Measurements from ENCODE around the gene EXOSC7.
A peak's percentile ranks its signal among the peaks of the same experiment; 100 is the strongest.

Gene EXOSC7

DNA sequence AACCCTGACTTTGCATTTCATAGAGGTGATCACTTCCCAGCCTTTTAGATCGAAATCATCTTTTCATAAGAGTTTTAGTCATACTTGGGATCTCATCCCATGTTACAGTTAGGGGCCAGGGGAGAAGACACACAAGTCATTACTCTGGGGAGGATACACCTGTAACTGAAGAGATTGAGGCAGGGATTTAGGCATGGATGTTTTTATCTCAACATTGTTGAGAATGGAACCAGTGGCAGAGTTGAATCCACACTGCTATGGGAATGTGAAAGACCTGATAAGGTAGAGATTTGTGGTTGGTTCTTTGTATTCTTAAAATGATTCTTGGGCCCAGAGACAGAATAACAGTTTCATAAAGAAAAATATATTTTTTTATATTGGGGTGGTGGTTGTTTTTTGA lies 33.8 kb downstream of the EXOSC7 start:
- no peaks in the 10 kb centered on the region for H3K27me3 Mint-ChIP-seq
- no peak overlapping the region for H3K4me3 Mint-ChIP-seq
- peak overlapping the region; percentile 88 for H3K27ac Mint-ChIP-seq
- H3K4me1 Mint-ChIP-seq (ENCODE audit: low read depth), result peaks cover 37% of the 10 kb centered on the region
- no peaks in the 10 kb centered on the region for H3K9me3 Mint-ChIP-seq
- peaks cover 65% of the 10 kb centered on the region for H3K36me3 Mint-ChIP-seq (ENCODE audit: low read depth)
- intact Hi-C loops (cut with micrococcal nuclease), result no loop called here

DNA sequence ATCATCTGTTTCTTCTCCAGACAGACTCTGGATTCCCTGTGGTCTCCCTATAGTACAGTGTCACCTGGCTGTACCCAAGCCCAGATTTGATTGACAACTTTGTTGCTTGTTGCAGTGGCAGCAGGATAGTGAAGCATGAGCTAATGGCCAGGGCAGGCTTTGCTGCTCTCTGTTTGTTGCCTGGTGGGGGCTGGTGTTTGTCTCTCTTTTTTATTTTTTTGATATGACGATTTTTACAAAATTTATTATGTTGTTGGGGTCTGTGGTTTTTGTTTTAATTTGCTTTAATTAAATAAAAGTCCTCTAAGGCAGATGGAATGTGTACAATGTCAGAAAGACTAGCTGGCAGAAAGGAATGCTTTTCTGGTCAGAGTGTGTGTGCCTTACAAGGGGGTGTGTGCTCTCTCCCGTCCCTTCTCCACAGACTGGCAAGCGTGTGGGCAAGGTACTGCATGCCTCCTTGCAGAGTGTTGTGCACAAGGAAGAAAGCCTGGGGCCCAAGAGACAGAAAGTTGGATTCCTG lies 34.8 kb downstream of the EXOSC7 start:
- no peaks in the 10 kb centered on the region for H3K27me3 Mint-ChIP-seq
- peak overlapping the region; percentile 88 for H3K27ac Mint-ChIP-seq
- intact Hi-C loops (cut with micrococcal nuclease), result no loop called here
- peaks cover 37% of the 10 kb centered on the region for H3K4me1 Mint-ChIP-seq (ENCODE audit: low read depth)
- H3K36me3 Mint-ChIP-seq (ENCODE audit: low read depth), result peaks cover 57% of the 10 kb centered on the region
- H3K9me3 Mint-ChIP-seq, result no peaks in the 10 kb centered on the region
- no peak overlapping the region for H3K4me3 Mint-ChIP-seq

DNA sequence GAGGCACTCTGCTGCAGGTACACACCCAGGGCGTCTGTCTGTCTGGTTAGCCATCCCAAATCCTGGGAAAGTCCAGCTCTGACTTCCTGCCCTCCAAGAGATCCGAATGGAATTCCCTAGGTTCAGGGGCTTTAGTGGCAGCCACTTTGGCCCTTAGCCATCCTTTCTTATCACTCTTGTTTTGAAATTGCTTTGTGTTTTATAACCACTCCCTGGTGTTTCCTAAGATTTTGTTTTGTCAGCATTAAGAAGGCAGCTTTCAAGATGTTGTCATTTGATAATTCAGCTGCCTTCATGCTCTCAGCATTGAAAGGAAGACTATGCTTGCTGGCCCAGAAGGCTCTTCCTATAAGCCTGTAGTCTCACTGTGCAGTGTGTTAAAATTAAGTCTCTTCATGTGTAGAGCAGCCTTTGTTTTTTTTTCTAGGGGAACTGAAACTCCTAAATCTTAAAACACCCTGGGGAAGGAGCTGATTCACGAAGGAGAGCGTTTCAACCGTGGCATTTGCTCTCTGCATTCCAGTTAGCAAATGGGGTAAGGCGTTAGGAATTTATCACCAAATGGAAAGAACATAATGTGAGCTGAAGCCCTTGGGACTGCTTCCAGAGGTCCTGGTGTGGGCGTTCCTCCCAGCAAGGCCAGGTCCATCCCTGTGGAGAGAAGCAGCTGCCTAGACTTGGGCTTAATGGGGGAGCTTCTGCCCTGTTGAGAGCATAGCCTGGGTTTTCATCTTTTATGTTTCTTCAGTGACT lies 35.9 kb downstream of the EXOSC7 start:
- Mint-ChIP-seq H3K4me1 (ENCODE audit: low read depth) (peaks cover 37% of the 10 kb centered on the region), H3K36me3 (ENCODE audit: low read depth) (peaks cover 56% of the 10 kb centered on the region), H3K9me3 (no peaks in the 10 kb centered on the region), H3K4me3 (no peak overlapping the region), H3K27me3 (no peaks in the 10 kb centered on the region), H3K27ac (peak overlapping the region; percentile 88)
- intact Hi-C loops (cut with micrococcal nuclease), result no loop called here

DNA sequence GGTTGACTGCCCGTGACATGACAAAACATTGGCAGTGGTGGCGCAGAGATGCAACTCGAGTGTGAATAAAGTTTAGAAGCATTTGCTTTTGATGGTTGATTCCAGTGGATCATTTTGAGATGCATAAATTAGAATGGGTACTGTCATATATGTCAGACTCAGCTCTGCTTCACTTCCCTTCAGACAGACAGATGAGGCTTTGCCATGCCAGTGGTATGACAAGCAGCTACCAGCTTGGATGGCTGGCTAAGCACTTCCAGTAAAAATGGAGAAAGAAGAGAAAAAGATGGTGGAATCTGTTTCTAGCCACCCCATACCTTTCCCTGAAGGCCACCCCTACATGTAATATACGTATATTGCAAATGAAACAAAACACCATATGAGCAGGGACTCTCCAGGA lies 36.5 kb downstream of the EXOSC7 start:
- H3K36me3 Mint-ChIP-seq (ENCODE audit: low read depth), result peaks cover 50% of the 10 kb centered on the region
- H3K4me3 Mint-ChIP-seq, result no peak overlapping the region
- H3K4me1 Mint-ChIP-seq (ENCODE audit: low read depth), result peaks cover 37% of the 10 kb centered on the region
- H3K27ac Mint-ChIP-seq, result peak overlapping the region; percentile 88
- intact Hi-C loops (cut with micrococcal nuclease), result no loop called here
- H3K9me3 Mint-ChIP-seq, result no peaks in the 10 kb centered on the region
- no peaks in the 10 kb centered on the region for H3K27me3 Mint-ChIP-seq

DNA sequence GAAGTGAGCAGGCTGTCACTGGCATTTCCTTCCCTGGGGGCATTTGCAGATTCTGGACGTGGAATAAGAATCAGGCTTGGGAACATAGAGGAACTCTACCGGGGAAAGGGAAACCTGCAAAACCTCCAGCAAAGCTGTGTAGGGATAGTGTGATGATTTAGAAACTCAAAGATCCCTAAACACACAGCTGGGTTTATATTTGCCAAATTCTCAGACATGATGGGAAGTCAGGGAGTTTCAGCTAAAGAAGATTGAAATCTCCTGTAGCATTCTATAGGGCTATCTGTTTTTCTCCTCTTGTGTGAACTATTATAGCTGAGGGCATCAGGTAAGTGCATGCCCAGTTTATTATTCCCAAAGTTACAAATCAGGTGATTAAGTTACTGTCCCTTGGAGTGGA lies 40.9 kb downstream of the EXOSC7 start:
- no peaks in the 10 kb centered on the region for H3K27me3 Mint-ChIP-seq
- H3K27ac Mint-ChIP-seq, result no peak overlapping the region
- peaks cover 28% of the 10 kb centered on the region for H3K4me1 Mint-ChIP-seq (ENCODE audit: low read depth)
- no peak overlapping the region for H3K4me3 Mint-ChIP-seq
- peaks cover 28% of the 10 kb centered on the region for H3K36me3 Mint-ChIP-seq (ENCODE audit: low read depth)
- intact Hi-C loops (cut with micrococcal nuclease), result no loop called here
- no peaks in the 10 kb centered on the region for H3K9me3 Mint-ChIP-seq

DNA sequence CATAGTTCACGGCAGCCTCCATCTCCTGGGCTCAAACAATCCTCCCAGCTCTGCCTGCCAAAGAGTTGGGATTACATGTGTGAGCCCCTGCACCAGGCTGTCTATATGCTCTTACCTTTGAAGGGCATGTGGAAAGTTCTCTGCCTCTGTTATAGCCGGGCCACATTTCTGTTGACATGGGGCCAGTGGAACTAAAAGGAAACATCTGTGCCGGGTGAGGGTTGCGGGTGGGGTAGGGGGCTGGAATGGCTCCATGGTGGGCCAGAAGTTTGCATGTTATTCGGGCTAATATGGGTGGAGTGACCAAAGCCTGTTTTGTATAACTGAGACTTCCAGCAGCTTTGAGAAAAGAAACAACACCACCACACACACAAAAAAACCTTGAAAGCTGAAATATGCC lies 41.8 kb downstream of the EXOSC7 start:
- intact Hi-C loops (cut with micrococcal nuclease), result no loop called here
- Mint-ChIP-seq H3K4me3 (no peak overlapping the region), H3K27me3 (no peaks in the 10 kb centered on the region), H3K27ac (no peak overlapping the region), H3K4me1 (ENCODE audit: low read depth) (peaks cover 19% of the 10 kb centered on the region), H3K36me3 (ENCODE audit: low read depth) (peaks cover 21% of the 10 kb centered on the region), H3K9me3 (no peaks in the 10 kb centered on the region)

DNA sequence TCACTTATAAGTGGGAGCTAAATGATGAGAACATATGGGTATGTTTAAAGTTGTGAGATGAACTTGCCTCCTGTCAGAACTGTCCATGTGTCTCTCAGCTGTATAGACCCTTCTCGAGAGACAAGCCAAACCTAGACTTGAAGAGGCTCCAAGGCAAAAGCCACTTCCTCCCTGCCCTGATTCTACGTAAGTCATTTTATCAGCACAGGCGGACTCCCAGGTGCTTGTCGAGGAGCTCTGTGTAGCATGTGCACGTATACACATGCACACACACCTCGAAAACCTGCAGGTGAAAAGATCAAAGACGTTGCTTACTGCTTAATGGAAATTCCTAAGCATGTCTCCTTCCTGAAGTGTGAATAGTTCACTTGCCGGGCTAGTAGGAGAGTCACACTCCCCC lies 44.5 kb downstream of the EXOSC7 start:
- Mint-ChIP-seq H3K9me3 (no peaks in the 10 kb centered on the region), H3K4me3 (no peak overlapping the region), H3K27me3 (no peaks in the 10 kb centered on the region), H3K27ac (no peak overlapping the region), H3K4me1 (ENCODE audit: low read depth) (peaks cover 28% of the 10 kb centered on the region), H3K36me3 (ENCODE audit: low read depth) (peaks cover 7% of the 10 kb centered on the region)
- intact Hi-C loops (cut with micrococcal nuclease), result no loop called here

DNA sequence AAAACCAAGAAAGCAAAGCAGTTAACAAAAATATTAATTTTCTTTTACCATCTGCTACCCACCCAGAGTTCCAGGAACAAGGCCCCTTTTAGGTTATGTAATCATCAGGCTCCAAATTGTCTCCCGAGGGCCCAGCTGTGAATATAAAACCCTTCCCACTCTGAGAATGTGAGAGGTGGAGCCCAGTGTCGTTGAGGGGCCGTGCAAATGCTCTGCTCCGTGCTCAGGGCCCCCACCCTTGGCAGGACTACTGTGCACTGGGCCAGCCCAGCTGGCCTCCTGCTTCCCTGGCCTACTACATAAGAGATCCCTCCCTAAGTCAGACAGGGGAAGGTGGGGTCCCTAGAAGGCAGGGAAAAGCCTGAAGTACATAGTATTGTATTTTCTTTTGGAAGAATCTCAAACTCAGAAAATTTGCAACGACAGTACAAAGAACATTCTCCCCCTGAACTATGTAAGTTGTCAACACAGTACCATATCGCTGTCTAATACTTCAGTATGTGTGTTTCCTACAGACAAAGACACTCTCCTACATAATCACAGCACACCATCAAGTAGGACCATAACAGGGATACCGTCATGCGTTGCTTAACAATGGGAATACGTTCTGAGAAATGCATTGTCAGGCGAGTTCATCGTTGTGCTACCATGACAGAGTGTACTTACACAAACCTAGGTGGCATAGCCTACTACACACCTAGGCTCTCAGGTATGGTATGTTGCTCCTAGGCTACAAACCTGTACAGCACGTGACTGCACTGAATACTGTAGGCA lies 45.7 kb downstream of the EXOSC7 start:
- intact Hi-C loops (cut with micrococcal nuclease), result no loop called here
- peaks cover 40% of the 10 kb centered on the region for H3K4me1 Mint-ChIP-seq (ENCODE audit: low read depth)

DNA sequence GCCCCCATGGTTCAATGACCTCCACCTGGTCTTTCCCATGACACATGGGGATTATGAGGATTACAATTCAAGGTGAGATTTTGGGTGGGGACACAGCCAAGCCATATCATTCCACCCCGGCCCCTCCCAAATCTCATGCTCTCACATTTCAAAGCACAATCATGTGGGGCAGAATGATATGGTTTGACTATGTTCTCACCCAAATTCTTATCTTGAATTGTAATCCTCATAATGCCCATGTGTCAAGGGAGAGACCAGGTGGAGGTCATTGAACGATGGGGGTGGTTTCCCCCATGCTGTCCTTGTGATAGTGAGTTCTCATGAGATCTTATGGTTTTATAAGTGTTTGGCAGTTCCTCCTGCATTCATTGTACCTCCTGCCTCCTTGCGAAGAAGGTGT lies 47.6 kb downstream of the EXOSC7 start:
- H3K27ac Mint-ChIP-seq, result peak overlapping the region; percentile 86
- H3K36me3 Mint-ChIP-seq (ENCODE audit: low read depth), result no peaks in the 10 kb centered on the region

More for the DNA sequence above, 45.7 kb downstream of the EXOSC7 start:
- H3K27ac Mint-ChIP-seq, result peak overlapping the region; percentile 25
- peaks cover 5% of the 10 kb centered on the region for H3K27me3 Mint-ChIP-seq
- no peak overlapping the region for H3K4me3 Mint-ChIP-seq
- H3K36me3 Mint-ChIP-seq (ENCODE audit: low read depth), result peaks cover under 1% of the 10 kb centered on the region
- no peaks in the 10 kb centered on the region for H3K9me3 Mint-ChIP-seq

DNA sequence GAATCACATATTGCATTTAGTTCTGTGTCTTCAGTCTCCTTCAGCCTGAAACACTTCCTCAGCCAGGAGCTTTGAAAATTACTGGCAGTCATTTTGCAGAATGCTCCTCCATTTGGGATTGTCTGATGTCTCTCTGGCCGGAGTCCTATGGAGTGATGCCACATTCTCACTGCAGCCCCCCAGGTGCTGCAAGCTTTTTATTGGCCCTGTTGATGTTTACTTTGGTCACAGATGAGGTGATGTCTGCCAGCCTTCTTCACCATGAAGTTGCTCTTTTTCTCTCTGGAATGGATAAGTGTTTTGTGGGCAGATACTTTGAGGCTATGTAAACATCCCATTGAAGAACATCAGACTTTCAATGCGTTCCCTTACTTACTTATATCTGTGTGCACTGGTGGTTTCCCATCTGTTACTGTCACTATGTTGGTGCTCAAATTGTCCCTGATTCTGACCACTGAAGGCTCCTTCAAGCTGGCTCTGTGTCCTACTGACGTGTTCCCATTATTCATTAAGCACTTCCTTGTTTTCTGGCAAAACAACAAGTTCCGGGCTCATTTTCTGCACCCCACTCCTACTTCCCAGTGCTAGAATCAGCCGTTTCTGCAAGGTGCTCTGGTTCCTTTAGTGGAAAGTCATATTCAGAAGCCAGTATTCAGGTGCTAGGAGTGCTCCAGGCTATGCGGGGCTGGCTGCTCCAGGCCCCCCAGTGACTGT lies 48.7 kb downstream of the EXOSC7 start:
- intact Hi-C loops (cut with micrococcal nuclease), result no loop called here
- Mint-ChIP-seq H3K4me3 (no peak overlapping the region), H3K27ac (peak overlapping the region; percentile 86), H3K9me3 (no peaks in the 10 kb centered on the region), H3K36me3 (ENCODE audit: low read depth) (no peaks in the 10 kb centered on the region), H3K4me1 (ENCODE audit: low read depth) (peaks cover 53% of the 10 kb centered on the region), H3K27me3 (peaks cover 9% of the 10 kb centered on the region)

More for the DNA sequence above, 47.6 kb downstream of the EXOSC7 start:
- intact Hi-C loops (cut with micrococcal nuclease), result no loop called here
- H3K4me1 Mint-ChIP-seq (ENCODE audit: low read depth), result peaks cover 45% of the 10 kb centered on the region
- H3K27me3 Mint-ChIP-seq, result peaks cover 9% of the 10 kb centered on the region
- no peak overlapping the region for H3K4me3 Mint-ChIP-seq
- no peaks in the 10 kb centered on the region for H3K9me3 Mint-ChIP-seq

DNA sequence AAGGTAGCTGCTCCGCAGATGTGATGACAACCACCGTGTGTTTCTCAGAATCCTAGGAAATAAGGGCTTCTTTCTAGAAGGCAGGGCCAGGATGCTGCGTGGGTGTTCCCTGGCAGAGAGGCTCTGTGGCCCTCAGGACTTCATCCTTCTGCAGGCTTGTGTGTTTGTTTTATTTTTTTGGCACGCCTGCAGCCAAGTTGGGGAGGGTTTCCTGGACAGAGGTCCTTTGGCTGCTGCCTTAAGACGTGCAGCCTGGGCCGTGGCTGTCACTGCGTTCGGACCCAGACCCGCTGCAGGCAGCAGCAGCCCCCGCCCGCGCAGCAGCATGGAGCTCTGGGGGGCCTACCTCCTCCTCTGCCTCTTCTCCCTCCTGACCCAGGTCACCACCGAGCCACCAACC lies 50.0 kb downstream of the EXOSC7 start, which contains the start of gene CLEC3B:
CLEC3B (plus strand) TSS at position 266 of the 400 bp plus-strand sequence; CDS start at position 326, 60 bp downstream.
- Mint-ChIP-seq H3K36me3 (ENCODE audit: low read depth) (no peaks in the 10 kb centered on the region), H3K4me3 (no peak within 1 kb of the TSS), H3K27me3 (peaks cover 9% of the 10 kb centered on the region), H3K4me1 (ENCODE audit: low read depth) (peaks cover 57% of the 10 kb centered on the region), H3K9me3 (no peaks in the 10 kb centered on the region), H3K27ac (peak within 1 kb of the TSS; percentile 86)
- intact Hi-C loops (cut with micrococcal nuclease), result no loop called here

DNA sequence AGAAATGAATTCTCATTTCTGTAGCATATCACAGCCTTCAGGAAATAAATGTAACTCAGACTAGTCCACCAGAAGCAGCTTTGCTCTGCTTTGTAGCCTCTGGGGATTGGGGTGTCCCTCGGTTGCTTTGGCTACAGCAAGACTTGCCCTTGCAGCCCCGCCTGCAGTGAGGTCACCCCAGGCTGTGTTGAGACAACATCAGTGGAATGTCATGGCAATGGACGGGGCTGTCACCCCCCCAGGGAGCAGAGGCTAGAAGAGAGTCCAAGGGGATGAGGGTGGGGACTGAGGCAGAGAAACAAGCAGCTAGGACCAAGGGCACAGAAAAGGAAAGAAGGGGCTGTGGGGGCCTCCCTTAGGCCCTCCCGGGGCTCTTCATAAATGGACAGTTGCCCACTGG lies 50.9 kb downstream of the EXOSC7 start:
- Mint-ChIP-seq H3K27ac (peak overlapping the region; percentile 86), H3K4me1 (ENCODE audit: low read depth) (peaks cover 52% of the 10 kb centered on the region), H3K27me3 (peaks cover 9% of the 10 kb centered on the region), H3K36me3 (ENCODE audit: low read depth) (no peaks in the 10 kb centered on the region), H3K9me3 (no peaks in the 10 kb centered on the region), H3K4me3 (no peak overlapping the region)
- intact Hi-C loops (cut with micrococcal nuclease), result no loop called here

DNA sequence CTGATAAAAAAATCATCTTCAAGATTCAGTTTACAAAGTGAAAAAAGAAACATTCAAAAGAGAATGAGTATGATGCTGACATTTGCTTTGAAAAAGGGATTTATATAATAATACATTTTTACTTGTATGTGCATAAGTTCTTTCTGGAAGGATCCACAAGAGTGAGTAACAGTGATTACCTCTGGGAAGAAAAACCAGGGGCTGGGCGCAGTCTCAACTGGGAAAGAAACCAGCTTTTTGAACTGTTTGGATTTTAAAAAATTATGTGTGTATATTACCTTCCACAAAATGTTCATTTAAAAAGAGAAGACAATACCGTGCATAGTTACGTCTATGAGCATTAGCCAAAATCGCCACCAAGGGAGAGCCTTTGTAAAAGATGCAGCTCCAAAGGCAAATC lies 51.4 kb downstream of the EXOSC7 start:
- Mint-ChIP-seq H3K4me3 (no peak overlapping the region), H3K27ac (peak overlapping the region; percentile 86), H3K27me3 (peaks cover 9% of the 10 kb centered on the region), H3K4me1 (ENCODE audit: low read depth) (peaks cover 56% of the 10 kb centered on the region), H3K36me3 (ENCODE audit: low read depth) (no peaks in the 10 kb centered on the region), H3K9me3 (no peaks in the 10 kb centered on the region)
- intact Hi-C loops (cut with micrococcal nuclease), result no loop called here

DNA sequence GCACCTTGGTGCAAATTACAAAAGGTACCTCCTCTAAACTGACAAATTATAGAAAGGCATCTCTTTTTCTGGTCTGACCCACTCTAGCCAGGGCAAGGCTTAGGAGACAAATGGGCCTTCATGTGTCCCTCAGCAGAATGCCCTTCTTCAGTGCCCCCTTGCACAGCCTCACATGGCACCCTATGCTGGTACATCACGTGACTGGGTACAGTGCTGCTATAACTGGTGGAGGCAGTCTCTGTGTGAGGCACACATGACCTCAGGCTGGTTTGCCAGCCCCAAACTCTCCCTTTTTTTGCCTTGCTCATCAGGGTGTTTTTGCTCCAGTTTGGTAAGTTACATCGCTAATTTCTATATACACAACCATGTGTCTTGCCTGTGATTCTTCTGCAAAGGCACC lies 53.2 kb downstream of the EXOSC7 start:
- Mint-ChIP-seq H3K9me3 (no peaks in the 10 kb centered on the region), H3K4me3 (no peak overlapping the region), H3K4me1 (ENCODE audit: low read depth) (peaks cover 74% of the 10 kb centered on the region), H3K27ac (peak overlapping the region; percentile 50), H3K36me3 (ENCODE audit: low read depth) (no peaks in the 10 kb centered on the region), H3K27me3 (peaks cover 9% of the 10 kb centered on the region)
- intact Hi-C loops (cut with micrococcal nuclease), result no loop called here
